H9 (cell line): Measurements from ENCODE around the gene APOA1. TPM values are rescaled to one million over a fixed set of nuclear protein-coding genes. Genes with fewer than 3 reads are reported as not detected.

ENCODE experiments used
- DNase-seq: peaks from one replicate; pipeline ENCODE4 v3.0.0-alpha.2; 2017
- H2AFZ ChIP-seq: one replicate; pipeline ENCODE4 v1.6.1; 2013; ENCODE audit warnings: mild to moderate bottlenecking, low read length, control low read depth, moderate library complexity
- H2AK5ac ChIP-seq: 2 replicates; pipeline ENCODE4 v1.6.1; 2013; ENCODE audit warnings: low read length, control low read depth, mixed read lengths; ENCODE audit not compliant: insufficient read length
- H2BK120ac ChIP-seq: one replicate; pipeline ENCODE4 v1.6.1; 2013; ENCODE audit warnings: low read depth, mild to moderate bottlenecking, low read length, control low read depth, inconsistent platforms; ENCODE audit not compliant: poor library complexity, severe bottlenecking
- H2BK12ac ChIP-seq: 2 replicates; pipeline ENCODE4 v1.6.1; 2013; ENCODE audit warnings: low read length, control low read depth, mixed read lengths, low read depth; ENCODE audit not compliant: insufficient read length
- H2BK15ac ChIP-seq: 2 replicates; pipeline ENCODE4 v1.6.1; 2013; ENCODE audit warnings: low read depth, low read length, control low read depth
- H2BK20ac ChIP-seq: one replicate; pipeline ENCODE4 v1.6.1; 2013; ENCODE audit warnings: low read depth, mild to moderate bottlenecking, low read length, control low read depth, inconsistent platforms; ENCODE audit not compliant: poor library complexity, severe bottlenecking
- H2BK5ac ChIP-seq: 2 replicates; pipeline ENCODE4 v1.6.1; 2013; ENCODE audit warnings: low read length, control low read depth, mixed read lengths; ENCODE audit not compliant: insufficient read length
- H3K14ac ChIP-seq: 2 replicates; pipeline ENCODE4 v1.6.1; 2013; ENCODE audit warnings: low read length, control low read depth; ENCODE audit not compliant: insufficient read depth
- H3K18ac ChIP-seq: 2 replicates; pipeline ENCODE4 v1.6.1; 2013; ENCODE audit warnings: low read depth, mild to moderate bottlenecking, mixed read lengths, low read length, control low read depth; ENCODE audit not compliant: insufficient read length
- H3K23ac ChIP-seq: 2 replicates; pipeline ENCODE4 v1.6.1; 2013; ENCODE audit warnings: low read length, control low read depth, mixed read lengths, low read depth; ENCODE audit not compliant: insufficient read length
- H3K23me2 ChIP-seq: 2 replicates; pipeline ENCODE4 v1.6.1; 2013; ENCODE audit warnings: low read depth, mild to moderate bottlenecking, mixed read lengths, low read length, control low read depth; ENCODE audit not compliant: insufficient read length, poor library complexity, severe bottlenecking
- H3K27ac ChIP-seq: 2 replicates; pipeline ENCODE4 v1.5.1; 2013; ENCODE audit warnings: low read length, control low read depth, mixed read lengths, low read depth; ENCODE audit not compliant: insufficient read length
- H3K27me3 ChIP-seq: 2 replicates; pipeline ENCODE4 v1.6.1; 2013; ENCODE audit warnings: low read length, control low read depth, inconsistent platforms; ENCODE audit not compliant: insufficient read depth
- H3K4ac ChIP-seq: 2 replicates; pipeline ENCODE4 v1.6.1; 2013; ENCODE audit warnings: low read depth, mild to moderate bottlenecking, control low read depth, inconsistent platforms, low read length, moderate library complexity
- H3K4me1 ChIP-seq: 2 replicates; pipeline ENCODE4 v1.6.1; 2013; ENCODE audit warnings: low read length, control low read depth, inconsistent platforms; ENCODE audit not compliant: insufficient read depth
- H3K4me2 ChIP-seq: 2 replicates; pipeline ENCODE4 v1.6.1; 2013; ENCODE audit warnings: low read length, control low read depth, mixed read lengths; ENCODE audit not compliant: insufficient read length, insufficient read depth
- H3K56ac ChIP-seq: 2 replicates; pipeline ENCODE4 v1.6.1; 2013; ENCODE audit warnings: low read depth, mild to moderate bottlenecking, mixed read lengths, low read length, control low read depth; ENCODE audit not compliant: insufficient read length
- H3K79me1 ChIP-seq: 2 replicates; pipeline ENCODE4 v1.6.1; 2013; ENCODE audit warnings: low read depth, mild to moderate bottlenecking, moderate library complexity, low read length, control low read depth, inconsistent platforms; ENCODE audit not compliant: insufficient read depth, poor library complexity, severe bottlenecking
- H3K79me2 ChIP-seq: 2 replicates; pipeline ENCODE4 v1.6.1; 2013; ENCODE audit warnings: low read length, control low read depth, inconsistent platforms; ENCODE audit not compliant: insufficient read depth
- H3K9ac ChIP-seq: 2 replicates; pipeline ENCODE4 v1.6.1; 2013; ENCODE audit warnings: low read length, control low read depth, mixed read lengths; ENCODE audit not compliant: insufficient read length; ENCODE audit errors: extremely low read depth
- H3K9me3 ChIP-seq: one replicate; pipeline ENCODE4 v1.6.1; 2013; ENCODE audit warnings: low read depth, low read length, inconsistent platforms; ENCODE audit not compliant: control insufficient read depth
- H3T11ph ChIP-seq: one replicate; pipeline ENCODE4 v1.6.1; 2013; ENCODE audit warnings: mild to moderate bottlenecking, low read length, control low read depth, inconsistent platforms
- H4K20me1 ChIP-seq: one replicate; pipeline ENCODE4 v1.6.1; 2013; ENCODE audit not compliant: control insufficient read depth, insufficient read length, insufficient read depth
- H4K5ac ChIP-seq: 2 replicates; pipeline ENCODE4 v1.6.1; 2013; ENCODE audit warnings: low read depth, mild to moderate bottlenecking, mixed read lengths, low read length, control low read depth; ENCODE audit not compliant: insufficient read length
- H4K8ac ChIP-seq: replicated peaks from 2 replicates; pipeline ENCODE4 v1.6.1; 2013; ENCODE audit warnings: low read length, control low read depth, mixed read lengths, low read depth; ENCODE audit not compliant: insufficient read length
- H4K91ac ChIP-seq: 2 replicates; pipeline ENCODE4 v1.6.1; 2013; ENCODE audit warnings: low read depth, mild to moderate bottlenecking, moderate library complexity, mixed read lengths, low read length, control low read depth; ENCODE audit not compliant: insufficient read length
- H3K27ac Mint-ChIP-seq, 3 experiments: 2 replicates in 2 of 3; 3 replicates in 1 of 3; pipeline ENCODE4 v1.8.0; 2020 to 2021; ENCODE audit warnings: mixed read lengths in 3 of 3, mild to moderate bottlenecking in 1 of 3, moderate library complexity in 1 of 3
- H3K27me3 Mint-ChIP-seq: 2 replicates; pipeline ENCODE4 v1.8.0; 2021; ENCODE audit warnings: low read depth, mild to moderate bottlenecking, moderate library complexity, mixed read lengths
- H3K36me3 Mint-ChIP-seq, 3 experiments: 2 replicates in 2 of 3; 3 replicates in 1 of 3; pipeline ENCODE4 v1.8.0; 2020 to 2021; ENCODE audit warnings: low read depth in 3 of 3, mixed read lengths in 3 of 3; ENCODE audit not compliant: insufficient read depth in 1 of 3
- H3K4me1 Mint-ChIP-seq, 2 experiments: 2 replicates each; pipeline ENCODE4 v1.8.0; 2020; ENCODE audit warnings: mixed read lengths in 2 of 2
- H3K4me3 Mint-ChIP-seq, 2 experiments: 2 replicates in 1 of 2; 3 replicates in 1 of 2; pipeline ENCODE4 v1.8.0; 2020 to 2021; ENCODE audit warnings: mild to moderate bottlenecking in 2 of 2, mixed read lengths in 2 of 2, moderate library complexity in 1 of 2
- H3K9me3 Mint-ChIP-seq, 2 experiments: 2 replicates in 1 of 2; 3 replicates in 1 of 2; pipeline ENCODE4 v1.8.0; 2020; ENCODE audit warnings: mild to moderate bottlenecking in 2 of 2, mixed read lengths in 2 of 2, moderate library complexity in 1 of 2
- CTCF ChIP-seq: fragments of 200-600 bp; sonication (generic); conservative IDR thresholded peaks from 3 replicates; pipeline ENCODE4 v1.8.0; 2021; ENCODE audit warnings: antibody characterized with exemption, mild to moderate bottlenecking
- WGBS: extraction: QIAGEN DNeasy Blood & Tissue Kit; methylation state at CpG from one replicate; pipeline ENCODE4 v1.1.7; 2013; ENCODE audit warnings: missing lambda C conversion rate, low lambda C conversion rate, mixed read lengths; ENCODE audit not compliant: insufficient read length; ENCODE audit errors: extremely low coverage; 5-methylcytosine and 5-hydroxymethylcytosine counted together
- total RNA-seq: library from RNA; stranded (reverse); gene quantifications from 2 replicates; pipeline ENCODE4 v1.2.1, GENCODE V29; 2021

Gene APOA1
- total RNA-seq, 1 experiment from 2014 or later: 0.68 TPM

GRCh38 chr11:116855413-116855812 lies 18.0 kb upstream of the APOA1 start:
- H3K23ac ChIP-seq: no peak overlapping the region
- Mint-ChIP-seq H3K4me3 (no peak overlapping the region), H3K27ac (no peak overlapping the region; a peak in 1 of 7 replicates), H3K4me1 (no peaks in the 10 kb centered on the region), H3K9me3 (no peaks in the 10 kb centered on the region), H3K36me3 (peaks cover 21 to 48% (median 46%) of the 10 kb centered on the region in 3 experiments), H3K27me3 (no peaks in the 10 kb centered on the region)
- WGBS: no CpG with 5 or more reads among the region's 7 CpGs
- no peaks in the 10 kb centered on the region for H4K20me1 ChIP-seq
- H3K27ac ChIP-seq: no peak overlapping the region
- H2AFZ ChIP-seq: no peak overlapping the region
- H3K9ac ChIP-seq: no peak overlapping the region
- H2BK15ac ChIP-seq: no peak overlapping the region
- no peak overlapping the region for H3K4ac ChIP-seq
- no peak overlapping the region for H2AK5ac ChIP-seq
- no peak overlapping the region for H2BK120ac ChIP-seq
- H3K79me1 ChIP-seq: no peaks in the 10 kb centered on the region
- no peaks in the 10 kb centered on the region for H3K79me2 ChIP-seq
- no peaks in the 10 kb centered on the region for H3K27me3 ChIP-seq
- no peaks in the 10 kb centered on the region for H3K4me1 ChIP-seq
- TF ChIP-seq CTCF: no peak
- no peak overlapping the region for H3K56ac ChIP-seq
- H3K23me2 ChIP-seq: no peaks in the 10 kb centered on the region
- H3T11ph ChIP-seq: no peak overlapping the region
- no peak overlapping the region for H4K8ac ChIP-seq
- H3K14ac ChIP-seq: no peak overlapping the region
- no peak overlapping the region for H4K91ac ChIP-seq
- H3K9me3 ChIP-seq: no peaks in the 10 kb centered on the region
- no peak overlapping the region for H2BK5ac ChIP-seq
- no peak overlapping the region for H3K4me2 ChIP-seq
- no peak overlapping the region for H3K18ac ChIP-seq
- H4K5ac ChIP-seq: no peak overlapping the region
- DNase-seq: no peak
- no peak overlapping the region for H2BK12ac ChIP-seq
- no peak overlapping the region for H2BK20ac ChIP-seq
